HCT116 (cell line): ENCODE results near the gene PACRG. TPM values are rescaled to one million over a fixed set of nuclear protein-coding genes. Genes with fewer than 3 reads are reported as not detected.

Experiments
- ATAC-seq: fragments of 200-7000 bp; cut with Tn5 transposase; 2 replicates; pipeline ENCODE4 v1.9.1; 2020; ENCODE audit warnings: mild to moderate bottlenecking, moderate library complexity
- BruUV-seq: library from RNA; stranded (reverse); fragments of 400-500 nt; replicated peaks from 2 replicates; lab custom pipeline; 2021; lab: Mats Ljungman, UMichigan
- CTCF ChIA-PET: fragments of 300-600 bp; sonication (Branson Sonifier 250); formaldehyde crosslinking; loops from one replicate; lab custom pipeline; 2021; ENCODE audit warnings: antibody characterized with exemption; lab: Charles Lee
- POLR2A ChIA-PET: fragments of 300-600, 350-600 bp; sonication (Branson Sonifier 250); formaldehyde crosslinking; loops from one replicate; lab custom pipeline; 2021; ENCODE audit warnings: antibody characterized with exemption; lab: Charles Lee
- RAD21 ChIA-PET, 2 experiments: fragments of 300-600 bp; sonication (Branson Sonifier 250); formaldehyde crosslinking; loops; one replicate each; lab custom pipeline; 2023; ENCODE audit warnings: low total read pairs in 2 of 2; ENCODE audit not compliant: uncharacterized antibody in 2 of 2, unreplicated experiment in 2 of 2, low non-redundant PET in 1 of 2; lab: Charles Lee
- DNase-seq: peaks from one replicate; pipeline ENCODE4 v3.0.0-alpha.2; 2010; ENCODE audit warnings: low read depth, low spot score
- H2AFZ ChIP-seq: fragments of 200-600 bp; shearing (Covaris generic), sonication (generic); 2 replicates; pipeline ENCODE4 v1.6.1; 2017; ENCODE audit warnings: low read depth, mixed run types, mixed read lengths, antibody characterized with exemption, low read length; ENCODE audit not compliant: poor library complexity, severe bottlenecking
- H3K27ac ChIP-seq: 2 replicates; pipeline ENCODE4 v1.5.1; 2012; ENCODE audit warnings: low read depth, low read length
- H3K27me3 ChIP-seq: fragments of 200-600 bp; sonication (generic); 2 replicates; pipeline ENCODE4 v1.6.1; 2016; ENCODE audit warnings: mixed run types, low read length, mixed read lengths; ENCODE audit not compliant: insufficient read depth
- H3K36me3 ChIP-seq, 2 experiments: fragments of 200-500 bp in 1 of 2; fragments of 200-600 bp in 1 of 2; sonication (Bioruptor generic) in 1 of 2; sonication (generic) in 1 of 2; 2 replicates each; pipeline versions ENCODE4 v1.5.1 to v1.6.1; 2014 to 2016; ENCODE audit warnings: low read length in 2 of 2, inconsistent platforms in 1 of 2, mixed read lengths in 1 of 2, mixed run types in 1 of 2; ENCODE audit not compliant: insufficient read depth in 2 of 2, control insufficient read depth in 1 of 2
- H3K4me1 ChIP-seq, 2 experiments: fragments of 200-600 bp in 1 of 2; sonication (generic) in 1 of 2; 2 replicates each; pipeline versions ENCODE4 v1.5.1 to v1.6.1; 2012 to 2017; ENCODE audit warnings: low read length in 2 of 2, inconsistent platforms in 1 of 2, mild to moderate bottlenecking in 1 of 2, mixed read lengths in 1 of 2, mixed run types in 1 of 2, moderate library complexity in 1 of 2; ENCODE audit not compliant: insufficient read depth in 2 of 2, control insufficient read depth in 1 of 2
- H3K4me2 ChIP-seq: fragments of 200-600 bp; sonication (generic); 2 replicates; pipeline ENCODE4 v1.6.1; 2017; ENCODE audit warnings: mixed run types, low read length, mixed read lengths
- H3K4me3 ChIP-seq, 2 experiments: fragments of 200-600 bp in 1 of 2; sonication (generic) in 1 of 2; replicated peaks in 1 of 2; 2 replicates each; pipeline ENCODE4 v1.5.1; 2011 to 2016; ENCODE audit warnings: low read length in 2 of 2, control low read depth in 1 of 2, low read depth in 1 of 2, mild to moderate bottlenecking in 1 of 2, mixed read lengths in 1 of 2, mixed run types in 1 of 2
- H3K79me2 ChIP-seq: fragments of 200-600 bp; sonication (generic); 2 replicates; pipeline ENCODE4 v1.6.1; 2017; ENCODE audit warnings: mild to moderate bottlenecking, mixed run types, low read length, moderate library complexity, mixed read lengths; ENCODE audit not compliant: insufficient read depth
- H3K9ac ChIP-seq: fragments of 200-600 bp; sonication (generic); 2 replicates; pipeline ENCODE4 v1.6.1; 2016; ENCODE audit warnings: low read length, mixed read lengths
- H3K9me2 ChIP-seq: fragments of 200-600 bp; sonication (generic), shearing (Covaris generic); 2 replicates; pipeline ENCODE4 v1.6.1; 2017; ENCODE audit warnings: mixed run types, mild to moderate bottlenecking, moderate library complexity; ENCODE audit not compliant: insufficient read depth
- H3K9me3 ChIP-seq, 2 experiments: fragments of 200-500 bp in 1 of 2; fragments of 200-600 bp in 1 of 2; sonication (Bioruptor generic) in 1 of 2; sonication (generic) in 1 of 2; 2 replicates each; pipeline ENCODE4 v1.6.1; 2014 to 2017; ENCODE audit warnings: low read length in 2 of 2, mixed read lengths in 2 of 2, inconsistent platforms in 1 of 2, low read depth in 1 of 2, mild to moderate bottlenecking in 1 of 2, mixed run types in 1 of 2, moderate library complexity in 1 of 2; ENCODE audit not compliant: control insufficient read depth in 1 of 2, insufficient read depth in 1 of 2
- H4K20me1 ChIP-seq: fragments of 200-600 bp; sonication (generic), shearing (Covaris generic); 2 replicates; pipeline ENCODE4 v1.6.1; 2017; ENCODE audit warnings: mixed run types, mild to moderate bottlenecking, moderate library complexity; ENCODE audit not compliant: insufficient read depth
- ATF3 ChIP-seq: IDR thresholded peaks from 2 replicates; pipeline ENCODE4 v1.6.1; 2012
- CBX3 ChIP-seq: IDR thresholded peaks from 2 replicates; pipeline ENCODE4 v1.6.1; 2012; ENCODE audit warnings: low read depth
- CTCF ChIP-seq, 3 experiments: fragments of 200-600 bp in 1 of 3; sonication (generic) in 1 of 3; IDR thresholded peaks in 2 of 3; conservative IDR thresholded peaks in 1 of 3; 2 replicates each; pipeline ENCODE4 v1.5.1; 2012 to 2017; ENCODE audit warnings: low read depth in 2 of 3, low read length in 2 of 3, antibody characterized with exemption in 1 of 3, borderline replicate concordance in 1 of 3, control low read depth in 1 of 3, mild to moderate bottlenecking in 1 of 3, mixed read lengths in 1 of 3, mixed run types in 1 of 3, moderate library complexity in 1 of 3; ENCODE audit not compliant: insufficient read depth in 1 of 3
- EGR1 ChIP-seq: IDR thresholded peaks from 2 replicates; pipeline ENCODE4 v1.6.1; 2012; ENCODE audit warnings: low read depth
- ELF1 ChIP-seq: IDR thresholded peaks from 2 replicates; pipeline ENCODE4 v1.6.1; 2012; ENCODE audit warnings: low read depth, borderline replicate concordance
- EZH2phosphoT487 ChIP-seq: fragments of 200-600 bp; IDR thresholded peaks from 2 replicates; pipeline ENCODE4 v1.6.1; 2018; ENCODE audit warnings: antibody characterized with exemption, borderline replicate concordance
- FOSL1 ChIP-seq: IDR thresholded peaks from 2 replicates; pipeline ENCODE4 v1.6.1; 2012; ENCODE audit warnings: low read depth
- JUND ChIP-seq: IDR thresholded peaks from 2 replicates; pipeline ENCODE4 v1.6.1; 2012
- RAD21 ChIP-seq: IDR thresholded peaks from 2 replicates; pipeline ENCODE4 v1.6.1; 2012; ENCODE audit warnings: low read depth, mild to moderate bottlenecking
- REST ChIP-seq: IDR thresholded peaks from 2 replicates; pipeline ENCODE4 v1.6.1; 2012; ENCODE audit warnings: low read depth
- SP1 ChIP-seq: IDR thresholded peaks from 2 replicates; pipeline ENCODE4 v1.6.1; 2012; ENCODE audit warnings: low read depth
- YY1 ChIP-seq: IDR thresholded peaks from 2 replicates; pipeline ENCODE4 v1.6.1; 2011; ENCODE audit warnings: low read length, low read depth, moderate library complexity, mild to moderate bottlenecking; ENCODE audit not compliant: insufficient replicate concordance; ENCODE audit errors: extremely low read depth
- ZFX ChIP-seq: fragments of 450-650 bp; IDR thresholded peaks from 2 replicates; pipeline ENCODE4 v1.6.1; 2017
- ZNF274 ChIP-seq: fragments of 200-500 bp; sonication (Bioruptor generic); IDR thresholded peaks from 2 replicates; pipeline ENCODE4 v1.6.1; 2014; ENCODE audit warnings: mild to moderate bottlenecking, low read depth, low read length, inconsistent platforms
- intact Hi-C: fragments of 100-400 bp; cut with micrococcal nuclease; formaldehyde crosslinking; loops from 2 replicates; pipeline ENCODE4 v1.10.0; 2022
- total RNA-seq: library from RNA; stranded (reverse); gene quantifications from one replicate; pipeline ENCODE4 v1.2.1, GENCODE V29; 2021; ENCODE audit not compliant: unreplicated experiment
- TF ChIP-seq, protein P1 (sequence below): IDR thresholded peaks from 2 replicates; pipeline ENCODE4 v1.6.1; 2012
- TF ChIP-seq, protein P2 (sequence below): IDR thresholded peaks from 2 replicates; pipeline ENCODE4 v1.6.1; 2011; ENCODE audit warnings: mild to moderate bottlenecking, low read length, moderate library complexity; ENCODE audit not compliant: insufficient replicate concordance; ENCODE audit errors: extremely low read depth

The PACRG gene
- total RNA-seq, 1 experiment from 2014 or later, result 0.71 TPM

- no peak overlapping the region for H3K4me3 ChIP-seq
- peaks cover 0 to 3% of the 10 kb centered on the region in 2 experiments; a peak in 1 of 4 replicates for H3K9me3 ChIP-seq
- no peaks in the 10 kb centered on the region for H3K36me3 ChIP-seq
- CTCF ChIA-PET, result no interaction called here
- DNase-seq (no peak), ATAC-seq (no peak)
- no peaks in the 10 kb centered on the region for H3K27me3 ChIP-seq
- no peaks in the 10 kb centered on the region for H3K79me2 ChIP-seq
- H2AFZ ChIP-seq, result no peak overlapping the region
- no peak overlapping the region for H3K27ac ChIP-seq
- H3K4me1 ChIP-seq, result no peaks in the 10 kb centered on the region
- no peak overlapping the region for H3K9ac ChIP-seq
- H3K4me2 ChIP-seq, result no peak overlapping the region
- TF ChIP-seq RAD21 (no peak), SP1 (no peak), EZH2phosphoT487 (no peak), ATF3 (no peak), YY1 (no peak), EGR1 (no peak), ZFX (no peak), CTCF (IDR thresholded peaks at IDR 0.05 in 2 of 3, conservative IDR thresholded peaks at IDR 0.05 in 1 of 3; ENCODE audit: borderline replicate concordance in 1 of 3, insufficient read depth in 1 of 3, low read depth in 2 of 3, low read length in 2 of 3) (no peak), FOSL1 (no peak), REST (no peak), CBX3 (no peak), ZNF274 (no peak), ELF1 (no peak), JUND (no peak)
- TF ChIP-seq, protein P1, sequence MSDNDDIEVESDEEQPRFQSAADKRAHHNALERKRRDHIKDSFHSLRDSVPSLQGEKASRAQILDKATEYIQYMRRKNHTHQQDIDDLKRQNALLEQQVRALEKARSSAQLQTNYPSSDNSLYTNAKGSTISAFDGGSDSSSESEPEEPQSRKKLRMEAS, result no peak
- TF ChIP-seq, protein P2, sequence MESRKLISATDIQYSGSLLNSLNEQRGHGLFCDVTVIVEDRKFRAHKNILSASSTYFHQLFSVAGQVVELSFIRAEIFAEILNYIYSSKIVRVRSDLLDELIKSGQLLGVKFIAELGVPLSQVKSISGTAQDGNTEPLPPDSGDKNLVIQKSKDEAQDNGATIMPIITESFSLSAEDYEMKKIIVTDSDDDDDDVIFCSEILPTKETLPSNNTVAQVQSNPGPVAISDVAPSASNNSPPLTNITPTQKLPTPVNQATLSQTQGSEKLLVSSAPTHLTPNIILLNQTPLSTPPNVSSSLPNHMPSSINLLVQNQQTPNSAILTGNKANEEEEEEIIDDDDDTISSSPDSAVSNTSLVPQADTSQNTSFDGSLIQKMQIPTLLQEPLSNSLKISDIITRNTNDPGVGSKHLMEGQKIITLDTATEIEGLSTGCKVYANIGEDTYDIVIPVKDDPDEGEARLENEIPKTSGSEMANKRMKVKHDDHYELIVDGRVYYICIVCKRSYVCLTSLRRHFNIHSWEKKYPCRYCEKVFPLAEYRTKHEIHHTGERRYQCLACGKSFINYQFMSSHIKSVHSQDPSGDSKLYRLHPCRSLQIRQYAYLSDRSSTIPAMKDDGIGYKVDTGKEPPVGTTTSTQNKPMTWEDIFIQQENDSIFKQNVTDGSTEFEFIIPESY, result no peak
- intact Hi-C loops, result no loop called here
- POLR2A ChIA-PET, result no interaction called here
- no TSS peak for BruUV-seq
- RAD21 ChIA-PET, result no interaction called here
- H4K20me1 ChIP-seq, result no peaks in the 10 kb centered on the region
- H3K9me2 ChIP-seq, result no peaks in the 10 kb centered on the region
Measured at GRCh38 chr6:163300838-163301237, 573.1 kb downstream of the PACRG start.
